GM12801 (cell line): ENCODE data around the gene ACP2.

ENCODE experiments used
- CTCF ChIP-seq: IDR thresholded peaks from one replicate; pipeline ENCODE4 v1.5.1; 2011; ENCODE audit warnings: control low read depth; ENCODE audit not compliant: insufficient read length; ENCODE audit errors: extremely low read depth

Gene ACP2

GRCh38 chr11:47248664-47249377 lies at the start of gene ACP2:
Gene ACP2, minus strand, starts transcription at chr11:47248814. Its CDS starts 25 bp downstream, at chr11:47248789.
- no peak for TF ChIP-seq CTCF

GRCh38 chr11:47296045-47296444 lies 47.4 kb upstream of the ACP2 start:
- TF ChIP-seq CTCF = no peak

GRCh38 chr11:47295385-47295784 lies 46.8 kb upstream of the ACP2 start:
- TF ChIP-seq CTCF = no peak

GRCh38 chr11:47289856-47290255 lies 41.2 kb upstream of the ACP2 start:
- no peak for TF ChIP-seq CTCF

GRCh38 chr11:47288066-47288465 lies 39.5 kb upstream of the ACP2 start:
- no peak for TF ChIP-seq CTCF

- no peak for TF ChIP-seq CTCF
These were observed 37.6 kb upstream of the ACP2 start for GRCh38 chr11:47285969-47286770.

GRCh38 chr11:47284151-47284550 lies 35.5 kb upstream of the ACP2 start:
- no peak for TF ChIP-seq CTCF
